ENCODE results near the gene CHST12. TPM values are rescaled to one million over a fixed set of nuclear protein-coding genes. Genes with fewer than 3 reads are reported as not detected.

CHST12 gene
- total and polyA plus RNA-seq, 4 donors: 14.7 to 30.9 (median 16.8) TPM

DNA sequence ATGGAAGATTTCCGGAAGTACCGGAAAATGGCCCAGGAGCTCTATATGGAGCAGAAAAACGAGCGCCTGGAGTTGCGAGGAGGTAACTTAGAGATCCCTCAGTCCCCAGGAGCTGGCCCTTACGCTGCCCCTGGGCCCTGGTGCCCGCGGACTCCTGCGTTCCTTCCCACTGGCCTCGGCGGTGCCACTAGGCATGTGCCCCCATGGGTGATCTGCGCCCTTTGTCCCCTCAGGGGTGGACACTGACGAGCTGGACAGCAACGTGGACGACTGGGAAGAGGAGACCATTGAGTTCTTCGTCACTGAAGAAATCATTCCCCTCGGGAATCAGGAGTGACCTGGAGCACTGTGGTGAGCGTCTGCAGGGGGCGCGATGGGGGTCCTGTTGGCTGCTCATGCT lies 24.2 kb upstream of the CHST12 start:
- Histone ChIP-seq H3K9ac (ENCODE audit: insufficient read depth in 1 of 2, low read length in 2 of 2) (no peak overlapping the region), H3K9me3 (ENCODE audit: control insufficient read depth in 4 of 4, insufficient read depth in 3 of 4, low read length in 3 of 4) (no peaks in the 10 kb centered on the region), H3K4me1 (ENCODE audit: control insufficient read depth in 5 of 5, insufficient read depth in 5 of 5, low read length in 5 of 5) (no peaks in the 10 kb centered on the region), H3K36me3 (ENCODE audit: control insufficient read depth in 4 of 4, insufficient read depth in 4 of 4, low read length in 4 of 4) (peaks cover 8 to 72% (median 37%) of the 10 kb centered on the region in 4 donors), H3K4me3 (no peak overlapping the region), H3K27me3 (ENCODE audit: control insufficient read depth in 3 of 3, insufficient read depth in 3 of 3, low read length in 2 of 3) (no peaks in the 10 kb centered on the region), H3K27ac (ENCODE audit: low read depth in 1 of 2, low read length in 1 of 2) (no peak overlapping the region)
- no peak for TF ChIP-seq CTCF (IDR thresholded peaks at IDR 0.05; ENCODE audit: control extremely low read depth, extremely low read depth)
- WGBS, 2 donors: 95 to 97% methylated on average over 20 of the region's 20 CpGs
- ATAC-seq (ENCODE audit: insufficient read depth, low FRiP score) (no peak), DNase-seq (no peak)

- no peak for TF ChIP-seq CTCF (IDR thresholded peaks at IDR 0.05; ENCODE audit: control extremely low read depth, extremely low read depth)
- H3K27ac ChIP-seq (ENCODE audit: low read depth in 1 of 2, low read length in 1 of 2): no peak overlapping the region
- no peaks in the 10 kb centered on the region for H3K4me1 ChIP-seq (ENCODE audit: control insufficient read depth in 5 of 5, insufficient read depth in 5 of 5, low read length in 5 of 5)
- no peak for ATAC-seq (ENCODE audit: insufficient read depth, low FRiP score)
- H3K36me3 ChIP-seq (ENCODE audit: control insufficient read depth in 4 of 4, insufficient read depth in 4 of 4, low read length in 4 of 4): peaks cover 8 to 66% (median 32%) of the 10 kb centered on the region in 4 donors
- 85 to 92% methylated on average over 34 of the region's 34 CpGs for WGBS, 2 donors
- no peak overlapping the region for H3K4me3 ChIP-seq
- H3K9me3 ChIP-seq (ENCODE audit: control insufficient read depth in 4 of 4, insufficient read depth in 3 of 4, low read length in 3 of 4): no peaks in the 10 kb centered on the region
- no peak for DNase-seq
- H3K9ac ChIP-seq (ENCODE audit: insufficient read depth in 1 of 2, low read length in 2 of 2): no peak overlapping the region
- no peaks in the 10 kb centered on the region for H3K27me3 ChIP-seq (ENCODE audit: control insufficient read depth in 3 of 3, insufficient read depth in 3 of 3, low read length in 2 of 3)
Measured at GRCh38 chr7:2379821-2380450, 23.5 kb upstream of the CHST12 start.

DNA sequence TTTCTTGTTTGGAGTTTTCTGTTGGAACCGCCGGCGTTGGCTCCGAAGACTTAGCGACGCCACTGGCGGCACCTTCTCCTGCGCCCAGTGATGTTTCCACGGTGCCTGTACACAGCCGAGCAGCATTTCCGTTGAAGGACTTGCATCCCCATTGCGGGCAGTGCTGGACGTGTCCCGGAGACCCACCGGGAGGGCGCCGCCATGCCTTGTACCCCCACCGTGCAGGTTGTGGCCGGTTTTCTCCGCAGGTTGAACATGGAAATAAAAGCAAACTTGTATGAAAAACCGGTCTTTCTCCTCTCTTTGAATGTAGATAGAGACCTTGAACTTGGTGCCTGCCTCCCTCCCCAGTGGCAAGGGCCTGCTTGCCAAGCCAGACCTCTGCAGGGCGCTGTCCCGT lies 22.9 kb upstream of the CHST12 start:
- H3K4me1 ChIP-seq (ENCODE audit: control insufficient read depth in 5 of 5, insufficient read depth in 5 of 5, low read length in 5 of 5): no peaks in the 10 kb centered on the region
- no peak overlapping the region for H3K9ac ChIP-seq (ENCODE audit: insufficient read depth in 1 of 2, low read length in 2 of 2)
- no peak overlapping the region for H3K4me3 ChIP-seq
- 94 to 96% methylated on average over 23 of the region's 23 CpGs for WGBS, 2 donors
- no peak overlapping the region for H3K27ac ChIP-seq (ENCODE audit: low read depth in 1 of 2, low read length in 1 of 2)
- peaks cover 8 to 61% (median 27%) of the 10 kb centered on the region in 4 donors for H3K36me3 ChIP-seq (ENCODE audit: control insufficient read depth in 4 of 4, insufficient read depth in 4 of 4, low read length in 4 of 4)
- no peaks in the 10 kb centered on the region for H3K9me3 ChIP-seq (ENCODE audit: control insufficient read depth in 4 of 4, insufficient read depth in 3 of 4, low read length in 3 of 4)
- H3K27me3 ChIP-seq (ENCODE audit: control insufficient read depth in 3 of 3, insufficient read depth in 3 of 3, low read length in 2 of 3): no peaks in the 10 kb centered on the region
- no peak for DNase-seq
- no peak for ATAC-seq (ENCODE audit: insufficient read depth, low FRiP score)
- TF ChIP-seq CTCF (IDR thresholded peaks at IDR 0.05; ENCODE audit: control extremely low read depth, extremely low read depth): no peak

- ATAC-seq (ENCODE audit: insufficient read depth, low FRiP score) (no peak), DNase-seq (no peak)
- no peaks in the 10 kb centered on the region for H3K9me3 ChIP-seq (ENCODE audit: control insufficient read depth in 4 of 4, insufficient read depth in 3 of 4, low read length in 3 of 4)
- H3K4me1 ChIP-seq (ENCODE audit: control insufficient read depth in 5 of 5, insufficient read depth in 5 of 5, low read length in 5 of 5): no peaks in the 10 kb centered on the region
- H3K36me3 ChIP-seq (ENCODE audit: control insufficient read depth in 4 of 4, insufficient read depth in 4 of 4, low read length in 4 of 4): peaks cover 8 to 55% (median 24%) of the 10 kb centered on the region in 4 donors
- no peaks in the 10 kb centered on the region for H3K27me3 ChIP-seq (ENCODE audit: control insufficient read depth in 3 of 3, insufficient read depth in 3 of 3, low read length in 2 of 3)
- H3K4me3 ChIP-seq: no peak overlapping the region
- H3K27ac ChIP-seq (ENCODE audit: low read depth in 1 of 2, low read length in 1 of 2): no peak overlapping the region
- no peak overlapping the region for H3K9ac ChIP-seq (ENCODE audit: insufficient read depth in 1 of 2, low read length in 2 of 2)
- WGBS, 2 donors: 32 to 39% methylated on average over 5 of the region's 5 CpGs
- no peak for TF ChIP-seq CTCF (IDR thresholded peaks at IDR 0.05; ENCODE audit: control extremely low read depth, extremely low read depth)
Measured at GRCh38 chr7:2381227-2381626, 22.2 kb upstream of the CHST12 start.
